Suprapubic skin (tissue), 3 donors: ENCODE data around the gene URAD.

Source experiments
- CTCF ChIP-seq, 2 donors: fragments of 200-600 bp in 1 of 2; fragments of 450-650 bp in 1 of 2; sonication (generic) in 1 of 2; IDR thresholded peaks; one replicate each; pipeline ENCODE4 v1.5.1; 2016 to 2019; ENCODE audit warnings: antibody characterized with exemption in 2 of 2, mild to moderate bottlenecking in 1 of 2, moderate library complexity in 1 of 2
- EP300 ChIP-seq: sonication (generic); formaldehyde crosslinking; IDR thresholded peaks from one replicate; pipeline ENCODE4 v1.6.1; 2017; ENCODE audit warnings: antibody characterized with exemption
- POLR2A ChIP-seq, 2 donors: fragments of 450-650 bp; IDR thresholded peaks; one replicate each; pipeline ENCODE4 v1.6.1; 2017; ENCODE audit warnings: antibody characterized with exemption in 2 of 2, mild to moderate bottlenecking in 2 of 2, moderate library complexity in 2 of 2

GRCh38 chr13:27971236-27971645 lies 17.3 kb downstream of the URAD start:
- no peak for TF ChIP-seq CTCF (IDR thresholded peaks at IDR 0.05)
- no peak for TF ChIP-seq POLR2A (IDR thresholded peaks at IDR 0.05)
- TF ChIP-seq EP300 = no peak
